HCT116 (cell line): ENCODE results near the gene TRAF3IP1. TPM values are rescaled to one million over a fixed set of nuclear protein-coding genes. Genes with fewer than 3 reads are reported as not detected.

Source experiments
- ATAC-seq: fragments of 200-7000 bp; cut with Tn5 transposase; 2 replicates; pipeline ENCODE4 v1.9.1; 2020; ENCODE audit warnings: mild to moderate bottlenecking, moderate library complexity
- BruUV-seq: library from RNA; stranded (reverse); fragments of 400-500 nt; replicated peaks from 2 replicates; lab custom pipeline; 2021; lab: Mats Ljungman, UMichigan
- CTCF ChIA-PET: fragments of 300-600 bp; sonication (Branson Sonifier 250); formaldehyde crosslinking; loops from one replicate; lab custom pipeline; 2021; ENCODE audit warnings: antibody characterized with exemption; lab: Charles Lee
- POLR2A ChIA-PET: fragments of 300-600, 350-600 bp; sonication (Branson Sonifier 250); formaldehyde crosslinking; loops from one replicate; lab custom pipeline; 2021; ENCODE audit warnings: antibody characterized with exemption; lab: Charles Lee
- RAD21 ChIA-PET, 2 experiments: fragments of 300-600 bp; sonication (Branson Sonifier 250); formaldehyde crosslinking; loops; one replicate each; lab custom pipeline; 2023; ENCODE audit warnings: low total read pairs in 2 of 2; ENCODE audit not compliant: uncharacterized antibody in 2 of 2, unreplicated experiment in 2 of 2, low non-redundant PET in 1 of 2; lab: Charles Lee
- DNase-seq: peaks from one replicate; pipeline ENCODE4 v3.0.0-alpha.2; 2010; ENCODE audit warnings: low read depth, low spot score
- H2AFZ ChIP-seq: fragments of 200-600 bp; shearing (Covaris generic), sonication (generic); 2 replicates; pipeline ENCODE4 v1.6.1; 2017; ENCODE audit warnings: low read depth, mixed run types, mixed read lengths, antibody characterized with exemption, low read length; ENCODE audit not compliant: poor library complexity, severe bottlenecking
- H3K27ac ChIP-seq: 2 replicates; pipeline ENCODE4 v1.5.1; 2012; ENCODE audit warnings: low read depth, low read length
- H3K27me3 ChIP-seq: fragments of 200-600 bp; sonication (generic); 2 replicates; pipeline ENCODE4 v1.6.1; 2016; ENCODE audit warnings: mixed run types, low read length, mixed read lengths; ENCODE audit not compliant: insufficient read depth
- H3K36me3 ChIP-seq, 2 experiments: fragments of 200-500 bp in 1 of 2; fragments of 200-600 bp in 1 of 2; sonication (Bioruptor generic) in 1 of 2; sonication (generic) in 1 of 2; 2 replicates each; pipeline versions ENCODE4 v1.5.1 to v1.6.1; 2014 to 2016; ENCODE audit warnings: low read length in 2 of 2, inconsistent platforms in 1 of 2, mixed read lengths in 1 of 2, mixed run types in 1 of 2; ENCODE audit not compliant: insufficient read depth in 2 of 2, control insufficient read depth in 1 of 2
- H3K4me1 ChIP-seq, 2 experiments: fragments of 200-600 bp in 1 of 2; sonication (generic) in 1 of 2; 2 replicates each; pipeline versions ENCODE4 v1.5.1 to v1.6.1; 2012 to 2017; ENCODE audit warnings: low read length in 2 of 2, inconsistent platforms in 1 of 2, mild to moderate bottlenecking in 1 of 2, mixed read lengths in 1 of 2, mixed run types in 1 of 2, moderate library complexity in 1 of 2; ENCODE audit not compliant: insufficient read depth in 2 of 2, control insufficient read depth in 1 of 2
- H3K4me2 ChIP-seq: fragments of 200-600 bp; sonication (generic); 2 replicates; pipeline ENCODE4 v1.6.1; 2017; ENCODE audit warnings: mixed run types, low read length, mixed read lengths
- H3K4me3 ChIP-seq, 2 experiments: fragments of 200-600 bp in 1 of 2; sonication (generic) in 1 of 2; replicated peaks in 1 of 2; 2 replicates each; pipeline ENCODE4 v1.5.1; 2011 to 2016; ENCODE audit warnings: low read length in 2 of 2, control low read depth in 1 of 2, low read depth in 1 of 2, mild to moderate bottlenecking in 1 of 2, mixed read lengths in 1 of 2, mixed run types in 1 of 2
- H3K79me2 ChIP-seq: fragments of 200-600 bp; sonication (generic); 2 replicates; pipeline ENCODE4 v1.6.1; 2017; ENCODE audit warnings: mild to moderate bottlenecking, mixed run types, low read length, moderate library complexity, mixed read lengths; ENCODE audit not compliant: insufficient read depth
- H3K9ac ChIP-seq: fragments of 200-600 bp; sonication (generic); 2 replicates; pipeline ENCODE4 v1.6.1; 2016; ENCODE audit warnings: low read length, mixed read lengths
- H3K9me2 ChIP-seq: fragments of 200-600 bp; sonication (generic), shearing (Covaris generic); 2 replicates; pipeline ENCODE4 v1.6.1; 2017; ENCODE audit warnings: mixed run types, mild to moderate bottlenecking, moderate library complexity; ENCODE audit not compliant: insufficient read depth
- H3K9me3 ChIP-seq, 2 experiments: fragments of 200-500 bp in 1 of 2; fragments of 200-600 bp in 1 of 2; sonication (Bioruptor generic) in 1 of 2; sonication (generic) in 1 of 2; 2 replicates each; pipeline ENCODE4 v1.6.1; 2014 to 2017; ENCODE audit warnings: low read length in 2 of 2, mixed read lengths in 2 of 2, inconsistent platforms in 1 of 2, low read depth in 1 of 2, mild to moderate bottlenecking in 1 of 2, mixed run types in 1 of 2, moderate library complexity in 1 of 2; ENCODE audit not compliant: control insufficient read depth in 1 of 2, insufficient read depth in 1 of 2
- H4K20me1 ChIP-seq: fragments of 200-600 bp; sonication (generic), shearing (Covaris generic); 2 replicates; pipeline ENCODE4 v1.6.1; 2017; ENCODE audit warnings: mixed run types, mild to moderate bottlenecking, moderate library complexity; ENCODE audit not compliant: insufficient read depth
- CEBPB ChIP-seq: IDR thresholded peaks from 2 replicates; pipeline ENCODE4 v1.6.1; 2012; ENCODE audit warnings: low read depth
- ELF1 ChIP-seq: IDR thresholded peaks from 2 replicates; pipeline ENCODE4 v1.6.1; 2012; ENCODE audit warnings: low read depth, borderline replicate concordance
- EZH2phosphoT487 ChIP-seq: fragments of 200-600 bp; IDR thresholded peaks from 2 replicates; pipeline ENCODE4 v1.6.1; 2018; ENCODE audit warnings: antibody characterized with exemption, borderline replicate concordance
- FOSL1 ChIP-seq: IDR thresholded peaks from 2 replicates; pipeline ENCODE4 v1.6.1; 2012; ENCODE audit warnings: low read depth
- JUND ChIP-seq: IDR thresholded peaks from 2 replicates; pipeline ENCODE4 v1.6.1; 2012
- POLR2AphosphoS5 ChIP-seq: IDR thresholded peaks from 2 replicates; pipeline ENCODE4 v1.6.1; 2011; ENCODE audit warnings: mild to moderate bottlenecking, low read depth, low read length, moderate library complexity
- SIN3A ChIP-seq: IDR thresholded peaks from 2 replicates; pipeline ENCODE4 v1.6.1; 2012; ENCODE audit warnings: low read depth
- YY1 ChIP-seq: IDR thresholded peaks from 2 replicates; pipeline ENCODE4 v1.6.1; 2011; ENCODE audit warnings: low read length, low read depth, moderate library complexity, mild to moderate bottlenecking; ENCODE audit not compliant: insufficient replicate concordance; ENCODE audit errors: extremely low read depth
- ZFX ChIP-seq: fragments of 450-650 bp; IDR thresholded peaks from 2 replicates; pipeline ENCODE4 v1.6.1; 2017
- ZNF274 ChIP-seq: fragments of 200-500 bp; sonication (Bioruptor generic); IDR thresholded peaks from 2 replicates; pipeline ENCODE4 v1.6.1; 2014; ENCODE audit warnings: mild to moderate bottlenecking, low read depth, low read length, inconsistent platforms
- intact Hi-C: fragments of 100-400 bp; cut with micrococcal nuclease; formaldehyde crosslinking; loops from 2 replicates; pipeline ENCODE4 v1.10.0; 2022
- total RNA-seq: library from RNA; stranded (reverse); gene quantifications from one replicate; pipeline ENCODE4 v1.2.1, GENCODE V29; 2021; ENCODE audit not compliant: unreplicated experiment
- TF ChIP-seq, protein P1 (sequence below): IDR thresholded peaks from 2 replicates; pipeline ENCODE4 v1.6.1; 2012
- TF ChIP-seq, protein P2 (sequence below): IDR thresholded peaks from 2 replicates; pipeline ENCODE4 v1.6.1; 2011; ENCODE audit warnings: mild to moderate bottlenecking, low read length, moderate library complexity; ENCODE audit not compliant: insufficient replicate concordance; ENCODE audit errors: extremely low read depth

The TRAF3IP1 gene
- total RNA-seq, 1 experiment from 2014 or later: 19.4 TPM

DNA sequence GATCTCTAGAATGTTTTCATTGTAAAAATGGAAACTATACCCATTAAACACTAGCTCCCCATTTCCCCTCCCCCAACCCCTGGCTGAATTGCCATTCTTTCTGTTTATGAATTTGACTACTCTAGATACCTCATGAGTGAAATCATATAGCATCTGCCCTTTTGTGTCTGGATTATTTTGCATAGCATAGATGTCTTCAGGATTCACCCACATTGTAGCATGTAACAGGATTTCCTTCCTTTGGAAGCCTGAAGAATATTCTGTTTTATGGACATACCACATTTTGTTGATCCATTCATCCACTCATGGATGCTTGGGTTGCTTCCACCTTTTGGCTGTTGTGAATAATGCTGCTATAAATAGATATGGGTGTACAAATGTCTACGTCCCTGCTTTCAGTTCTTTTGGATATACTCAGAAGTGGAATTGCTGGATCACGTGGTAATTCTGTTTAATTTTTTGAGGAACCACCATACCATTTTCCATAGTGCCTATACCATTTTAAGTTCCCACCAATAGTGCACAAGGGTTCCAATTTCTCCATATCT, 98.8 kb downstream of the TRAF3IP1 start:
- Histone ChIP-seq H3K27me3 (no peaks in the 10 kb centered on the region), H4K20me1 (no peaks in the 10 kb centered on the region), H3K9me2 (no peaks in the 10 kb centered on the region), H3K4me2 (no peak overlapping the region), H3K4me1 (no peaks in the 10 kb centered on the region), H3K79me2 (no peaks in the 10 kb centered on the region), H2AFZ (no peak overlapping the region), H3K27ac (no peak overlapping the region), H3K36me3 (no peaks in the 10 kb centered on the region), H3K9me3 (peaks cover 4% of the 10 kb centered on the region in 2 experiments; a peak in 1 of 4 replicates), H3K9ac (no peak overlapping the region), H3K4me3 (no peak overlapping the region)
- BruUV-seq: no TSS peak
- intact Hi-C loops: no loop called here
- ATAC-seq (no peak), DNase-seq (no peak)
- ChIA-PET CTCF (no interaction called here), POLR2A (no interaction called here), RAD21 (no interaction called here)
- no peak for TF ChIP-seq ZNF274
- TF ChIP-seq POLR2AphosphoS5: no peak
- TF ChIP-seq YY1: no peak
- TF ChIP-seq SIN3A: no peak
- TF ChIP-seq, protein P1, sequence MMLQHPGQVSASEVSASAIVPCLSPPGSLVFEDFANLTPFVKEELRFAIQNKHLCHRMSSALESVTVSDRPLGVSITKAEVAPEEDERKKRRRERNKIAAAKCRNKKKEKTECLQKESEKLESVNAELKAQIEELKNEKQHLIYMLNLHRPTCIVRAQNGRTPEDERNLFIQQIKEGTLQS: no peak
- no peak for TF ChIP-seq JUND
- no peak for TF ChIP-seq EZH2phosphoT487
- TF ChIP-seq ELF1: no peak
- no peak for TF ChIP-seq ZFX
- no peak for TF ChIP-seq CEBPB
- TF ChIP-seq, protein P2, sequence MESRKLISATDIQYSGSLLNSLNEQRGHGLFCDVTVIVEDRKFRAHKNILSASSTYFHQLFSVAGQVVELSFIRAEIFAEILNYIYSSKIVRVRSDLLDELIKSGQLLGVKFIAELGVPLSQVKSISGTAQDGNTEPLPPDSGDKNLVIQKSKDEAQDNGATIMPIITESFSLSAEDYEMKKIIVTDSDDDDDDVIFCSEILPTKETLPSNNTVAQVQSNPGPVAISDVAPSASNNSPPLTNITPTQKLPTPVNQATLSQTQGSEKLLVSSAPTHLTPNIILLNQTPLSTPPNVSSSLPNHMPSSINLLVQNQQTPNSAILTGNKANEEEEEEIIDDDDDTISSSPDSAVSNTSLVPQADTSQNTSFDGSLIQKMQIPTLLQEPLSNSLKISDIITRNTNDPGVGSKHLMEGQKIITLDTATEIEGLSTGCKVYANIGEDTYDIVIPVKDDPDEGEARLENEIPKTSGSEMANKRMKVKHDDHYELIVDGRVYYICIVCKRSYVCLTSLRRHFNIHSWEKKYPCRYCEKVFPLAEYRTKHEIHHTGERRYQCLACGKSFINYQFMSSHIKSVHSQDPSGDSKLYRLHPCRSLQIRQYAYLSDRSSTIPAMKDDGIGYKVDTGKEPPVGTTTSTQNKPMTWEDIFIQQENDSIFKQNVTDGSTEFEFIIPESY: no peak
- no peak for TF ChIP-seq FOSL1
